Measurements from ENCODE around the gene GALNT9.

GALNT9 gene

DNA sequence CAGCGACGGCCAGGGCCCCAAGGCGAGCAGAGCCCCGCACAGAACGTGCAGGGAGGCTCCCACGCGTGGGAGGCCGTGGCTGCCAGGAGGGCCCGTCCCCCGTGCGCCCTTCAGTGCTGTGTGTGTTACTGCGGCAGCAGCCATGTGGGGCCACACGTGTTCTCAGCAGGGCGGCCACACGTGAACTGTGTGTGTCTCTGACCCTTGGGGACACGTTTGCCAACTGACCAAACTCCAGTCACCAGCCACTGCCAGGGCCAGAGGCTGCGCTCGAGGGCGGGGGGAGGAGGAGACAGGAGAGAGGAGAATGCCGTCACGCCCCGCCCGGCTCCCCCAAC is 57.7 kb downstream of the GALNT9 start:
- no peak overlapping the region for H3K27ac ChIP-seq
- TF ChIP-seq, protein P1, sequence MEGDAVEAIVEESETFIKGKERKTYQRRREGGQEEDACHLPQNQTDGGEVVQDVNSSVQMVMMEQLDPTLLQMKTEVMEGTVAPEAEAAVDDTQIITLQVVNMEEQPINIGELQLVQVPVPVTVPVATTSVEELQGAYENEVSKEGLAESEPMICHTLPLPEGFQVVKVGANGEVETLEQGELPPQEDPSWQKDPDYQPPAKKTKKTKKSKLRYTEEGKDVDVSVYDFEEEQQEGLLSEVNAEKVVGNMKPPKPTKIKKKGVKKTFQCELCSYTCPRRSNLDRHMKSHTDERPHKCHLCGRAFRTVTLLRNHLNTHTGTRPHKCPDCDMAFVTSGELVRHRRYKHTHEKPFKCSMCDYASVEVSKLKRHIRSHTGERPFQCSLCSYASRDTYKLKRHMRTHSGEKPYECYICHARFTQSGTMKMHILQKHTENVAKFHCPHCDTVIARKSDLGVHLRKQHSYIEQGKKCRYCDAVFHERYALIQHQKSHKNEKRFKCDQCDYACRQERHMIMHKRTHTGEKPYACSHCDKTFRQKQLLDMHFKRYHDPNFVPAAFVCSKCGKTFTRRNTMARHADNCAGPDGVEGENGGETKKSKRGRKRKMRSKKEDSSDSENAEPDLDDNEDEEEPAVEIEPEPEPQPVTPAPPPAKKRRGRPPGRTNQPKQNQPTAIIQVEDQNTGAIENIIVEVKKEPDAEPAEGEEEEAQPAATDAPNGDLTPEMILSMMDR (IDR thresholded peaks at IDR 0.05): no peak
- TF ChIP-seq ZFX (IDR thresholded peaks at IDR 0.05; ENCODE audit: borderline replicate concordance): no peak

DNA sequence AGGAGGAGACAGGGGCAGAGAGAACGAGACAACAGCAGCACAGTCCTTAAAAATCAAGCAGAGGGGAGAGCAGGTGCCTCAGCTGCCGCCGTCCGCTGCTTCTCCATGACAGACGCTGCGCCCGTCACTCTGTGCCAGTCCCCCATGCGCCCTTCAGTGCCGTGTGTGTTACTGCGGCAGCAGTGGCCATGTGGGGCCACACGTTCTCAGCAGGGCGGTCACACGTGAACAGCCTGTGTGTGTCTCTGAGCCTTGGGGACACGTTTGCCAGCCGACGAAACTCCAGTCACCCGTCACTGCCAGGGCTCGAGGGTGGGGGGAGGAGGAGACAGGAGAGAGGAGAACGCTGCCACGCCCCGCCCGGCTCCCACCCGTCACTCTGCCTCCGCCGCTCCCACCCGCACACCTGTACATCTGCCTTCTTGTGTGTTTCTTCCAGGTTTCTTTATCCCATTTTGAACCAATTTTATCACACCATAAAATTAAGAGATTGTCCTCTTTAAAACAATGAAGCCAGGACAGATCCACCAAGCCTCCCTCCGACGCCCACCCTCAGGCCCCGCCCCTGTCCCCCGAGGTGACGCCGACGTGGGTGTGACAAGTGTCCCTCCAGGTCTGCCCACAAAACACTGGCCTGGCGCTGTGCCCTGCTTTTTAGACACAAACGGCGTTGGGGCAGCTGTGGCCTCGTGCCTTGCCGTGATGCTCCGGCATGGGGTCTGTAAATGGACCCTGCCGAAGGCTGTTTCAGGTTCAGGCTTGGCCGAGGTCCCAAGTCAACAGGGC is 58.2 kb downstream of the GALNT9 start:
- TF ChIP-seq ZFX (IDR thresholded peaks at IDR 0.05; ENCODE audit: borderline replicate concordance): no peak
- TF ChIP-seq, protein P1 (IDR thresholded peaks at IDR 0.05): no peak

DNA sequence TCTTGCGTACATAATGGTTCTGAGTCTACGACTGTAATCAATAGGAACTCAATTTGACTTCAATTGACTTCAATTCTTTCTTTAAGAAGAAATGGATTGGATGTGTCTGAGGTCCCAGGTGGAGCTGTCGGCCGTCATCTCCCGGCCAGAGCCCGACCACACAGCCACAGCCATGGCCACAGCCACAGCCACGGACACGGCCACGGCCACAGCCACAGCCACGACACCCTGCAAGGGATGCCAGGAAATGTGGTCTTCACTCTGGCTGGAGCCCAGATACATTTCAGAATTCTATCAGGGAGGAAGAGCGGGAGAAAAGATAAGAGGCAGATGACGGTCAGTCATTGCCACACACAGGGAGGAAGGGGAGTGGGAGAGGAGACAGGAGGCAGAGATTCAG is 58.9 kb downstream of the GALNT9 start:
- TF ChIP-seq ZFX (IDR thresholded peaks at IDR 0.05; ENCODE audit: borderline replicate concordance): no peak
- TF ChIP-seq, protein P1 (IDR thresholded peaks at IDR 0.05): no peak
- H3K27ac ChIP-seq: no peak overlapping the region

More for the DNA sequence above, 58.2 kb downstream of the GALNT9 start:
- H3K27ac ChIP-seq: no peak overlapping the region

DNA sequence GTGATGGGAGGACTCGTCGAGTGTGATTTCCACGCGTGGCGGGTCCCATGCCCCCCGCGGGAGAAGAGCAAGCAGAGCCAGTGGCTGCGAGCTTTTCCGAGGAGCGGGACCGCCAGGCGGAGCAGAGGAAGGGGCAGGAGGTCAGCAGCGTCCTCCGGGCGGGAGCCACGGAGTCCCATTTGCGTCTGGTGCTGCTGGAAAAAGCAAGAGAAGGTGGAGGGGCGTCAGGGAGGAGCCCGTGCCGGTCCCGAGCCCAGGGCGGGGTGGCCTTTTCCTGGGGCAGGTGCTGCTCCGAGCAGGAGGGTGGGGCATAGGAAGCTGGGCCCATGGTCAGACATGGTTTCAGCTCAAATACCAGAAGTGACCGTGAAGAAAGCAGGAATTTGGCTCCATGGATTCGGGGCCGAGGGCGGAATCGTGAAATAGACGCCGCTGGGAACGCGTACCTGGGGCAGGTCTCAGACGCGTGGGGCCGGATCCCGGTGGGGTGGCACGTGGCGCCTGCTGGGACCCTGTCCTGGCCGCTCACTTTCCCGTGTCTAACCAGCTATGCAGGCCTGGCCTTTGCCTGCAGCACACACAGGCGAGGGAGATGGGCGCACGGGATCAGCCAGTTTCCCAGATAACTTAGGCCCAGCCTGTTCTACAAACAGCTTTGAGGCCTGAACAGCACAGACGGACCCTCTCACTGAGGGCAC is 60.0 kb downstream of the GALNT9 start:
- H3K27ac ChIP-seq: no peak overlapping the region
- no peak for TF ChIP-seq ZFX (IDR thresholded peaks at IDR 0.05; ENCODE audit: borderline replicate concordance)
- TF ChIP-seq, protein P1 (IDR thresholded peaks at IDR 0.05): no peak

DNA sequence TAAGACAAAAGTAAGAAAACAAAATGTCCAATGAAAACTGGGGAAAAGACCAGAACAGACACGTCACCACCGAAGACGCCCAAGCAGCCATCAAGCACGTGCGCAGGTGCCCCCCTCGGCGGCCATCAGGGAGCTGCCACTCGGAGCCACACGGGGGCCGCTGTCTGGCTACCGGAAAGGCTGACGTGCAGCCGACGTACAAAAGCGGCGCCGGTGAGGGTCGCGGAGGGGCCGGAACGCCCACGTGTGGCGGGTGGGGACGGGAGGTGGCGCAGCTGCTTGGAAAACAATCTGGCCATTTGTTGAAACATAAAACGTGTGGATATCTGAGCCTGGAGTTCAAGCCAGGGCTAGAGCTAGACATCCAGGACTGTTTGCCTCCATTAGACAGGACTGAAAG is 60.7 kb downstream of the GALNT9 start:
- no peak overlapping the region for H3K27ac ChIP-seq
- TF ChIP-seq ZFX (IDR thresholded peaks at IDR 0.05; ENCODE audit: borderline replicate concordance): no peak
- TF ChIP-seq, protein P1 (IDR thresholded peaks at IDR 0.05): peak; percentile 20; the same call in 1 of the 2 replicates

DNA sequence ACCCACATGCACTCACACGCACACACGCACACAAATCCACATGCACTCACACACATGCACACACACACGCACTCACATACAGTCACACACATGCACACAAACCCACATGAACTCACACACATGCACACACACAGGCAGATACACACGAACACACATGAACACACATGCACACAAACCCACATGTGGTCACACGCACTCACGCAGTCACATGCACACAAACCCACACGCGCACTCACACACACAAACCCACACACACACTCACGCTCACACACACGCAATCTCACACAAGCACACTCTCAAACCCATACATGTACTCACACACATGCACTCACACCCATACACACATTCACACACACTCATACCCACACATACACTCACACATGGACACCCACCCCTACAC is 61.5 kb downstream of the GALNT9 start:
- H3K27ac ChIP-seq: no peak overlapping the region
- TF ChIP-seq, protein P1 (IDR thresholded peaks at IDR 0.05): no peak

DNA sequence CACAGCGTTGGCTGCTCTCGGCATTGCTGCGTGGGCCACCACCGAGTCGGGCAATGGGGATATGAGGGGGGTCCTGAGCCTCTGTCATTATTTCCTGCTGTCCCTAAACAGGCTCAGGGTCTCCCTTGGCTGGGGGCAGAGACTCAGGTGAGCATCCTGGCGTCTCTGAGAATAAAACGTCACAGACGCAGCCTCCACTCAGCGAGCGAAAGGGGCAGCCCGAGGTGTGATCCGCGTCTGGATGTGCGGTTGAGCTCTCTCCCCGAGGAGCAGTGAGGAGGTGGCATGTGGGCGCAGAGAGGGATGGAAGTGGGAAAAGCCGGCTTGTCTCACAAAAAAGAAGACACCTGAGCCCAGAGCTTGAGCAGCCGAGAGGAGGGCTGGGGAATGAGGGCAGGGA is 62.6 kb downstream of the GALNT9 start:
- TF ChIP-seq, protein P1 (IDR thresholded peaks at IDR 0.05): no peak
- no peak for TF ChIP-seq ZFX (IDR thresholded peaks at IDR 0.05; ENCODE audit: borderline replicate concordance)

More for the DNA sequence above, 62.6 kb downstream of the GALNT9 start:
- no peak overlapping the region for H3K27ac ChIP-seq

Data from 22Rv1 (cell line).